Parathyroid adenoma (tissue), 2 donors: ENCODE measurements around the gene NAA16.

Experiments used
- H2AFZ ChIP-seq: fragments of 300-600 bp; sonication (generic); one replicate; pipeline ENCODE4 v1.7.0; 2017; ENCODE audit warnings: antibody characterized with exemption, mild to moderate bottlenecking
- H3K27ac ChIP-seq: fragments of 300-600 bp; sonication (generic); one replicate; pipeline ENCODE4 v1.7.0; 2017
- H3K27me3 ChIP-seq: fragments of 300-600 bp; sonication (generic); one replicate; pipeline ENCODE4 v1.7.0; 2017; ENCODE audit warnings: low read length; ENCODE audit not compliant: control insufficient read depth, insufficient read depth
- H3K36me3 ChIP-seq: fragments of 300-600 bp; sonication (generic); one replicate; pipeline ENCODE4 v1.7.0; 2017; ENCODE audit warnings: low read length; ENCODE audit not compliant: control insufficient read depth, insufficient read depth
- H3K4me1 ChIP-seq: fragments of 300-600 bp; sonication (generic); one replicate; pipeline ENCODE4 v1.7.0; 2017; ENCODE audit warnings: control low read depth
- H3K4me2 ChIP-seq: fragments of 300-600 bp; sonication (generic); one replicate; pipeline ENCODE4 v1.7.0; 2017; ENCODE audit warnings: low read length
- H3K4me3 ChIP-seq: fragments of 300-600 bp; sonication (generic); one replicate; pipeline ENCODE4 v1.7.0; 2017; ENCODE audit warnings: low read depth, low read length
- H3K79me2 ChIP-seq: fragments of 300-600 bp; sonication (generic); one replicate; pipeline ENCODE4 v1.7.0; 2017; ENCODE audit warnings: control low read depth
- H3K9ac ChIP-seq: fragments of 300-600 bp; sonication (generic); one replicate; pipeline ENCODE4 v1.7.0; 2017; ENCODE audit warnings: mild to moderate bottlenecking
- H3K9me3 ChIP-seq: fragments of 300-600 bp; sonication (generic); one replicate; pipeline ENCODE4 v1.7.0; 2017; ENCODE audit warnings: low read length; ENCODE audit not compliant: control insufficient read depth
- CTCF ChIP-seq: fragments of 300-600 bp; sonication (generic); IDR thresholded peaks from one replicate; pipeline ENCODE4 v1.7.0; 2017; ENCODE audit warnings: antibody characterized with exemption, mild to moderate bottlenecking
- donor health status: primary hyperparathyroidism.

Gene NAA16

GRCh38 chr13:41426047-41426446 lies 115.0 kb downstream of the NAA16 start:
- H3K27ac ChIP-seq = no peak overlapping the region
- H3K27me3 ChIP-seq = no peaks in the 10 kb centered on the region
- H3K36me3 ChIP-seq = no peaks in the 10 kb centered on the region
- no peaks in the 10 kb centered on the region for H3K79me2 ChIP-seq
- H3K4me3 ChIP-seq = no peak overlapping the region
- no peaks in the 10 kb centered on the region for H3K9me3 ChIP-seq
- no peak for TF ChIP-seq CTCF
- no peak overlapping the region for H2AFZ ChIP-seq
- H3K4me2 ChIP-seq = no peak overlapping the region
- no peaks in the 10 kb centered on the region for H3K4me1 ChIP-seq
- H3K9ac ChIP-seq = no peak overlapping the region
